HG03571 (cell line): ENCODE results near the gene LRRTM3.

ENCODE experiments used
- ATAC-seq: cut with Tn5 transposase; IDR thresholded peaks from one replicate; pipeline ENCODE4 v1.9.1; 2021; ENCODE audit not compliant: unreplicated experiment

The LRRTM3 gene

GRCh38 chr10:67017218-67017617 is 91.4 kb downstream of the LRRTM3 start:
- ATAC-seq = no peak

GRCh38 chr10:67022099-67022498 is 96.3 kb downstream of the LRRTM3 start:
- ATAC-seq = no peak

- ATAC-seq = no peak
Measured at GRCh38 chr10:67033878-67034277, 108.0 kb downstream of the LRRTM3 start.

GRCh38 chr10:67036808-67037207 is 111.0 kb downstream of the LRRTM3 start:
- ATAC-seq = no peak

GRCh38 chr10:67043041-67043440 is 117.2 kb downstream of the LRRTM3 start:
- no peak for ATAC-seq

GRCh38 chr10:67045404-67045803 is 119.6 kb downstream of the LRRTM3 start:
- no peak for ATAC-seq

- no peak for ATAC-seq
Measured at GRCh38 chr10:67046507-67046906, 120.7 kb downstream of the LRRTM3 start.

- no peak for ATAC-seq
Measured at GRCh38 chr10:67049988-67050387, 124.2 kb downstream of the LRRTM3 start.

GRCh38 chr10:67050415-67050814 is 124.6 kb downstream of the LRRTM3 start:
- no peak for ATAC-seq

- ATAC-seq = no peak
Measured at GRCh38 chr10:67072654-67073053, 146.8 kb downstream of the LRRTM3 start.

- ATAC-seq = no peak
Measured at GRCh38 chr10:67075491-67075971, 149.7 kb downstream of the LRRTM3 start.

GRCh38 chr10:67076144-67076543 is 150.3 kb downstream of the LRRTM3 start:
- ATAC-seq = no peak

GRCh38 chr10:67077376-67077775 is 151.5 kb downstream of the LRRTM3 start:
- no peak for ATAC-seq

GRCh38 chr10:67079126-67079525 is 153.3 kb downstream of the LRRTM3 start:
- ATAC-seq = no peak

- ATAC-seq = no peak
Measured at GRCh38 chr10:67086327-67087134, 160.7 kb downstream of the LRRTM3 start.

GRCh38 chr10:67087135-67087425 is 161.2 kb downstream of the LRRTM3 start:
- no peak for ATAC-seq

- ATAC-seq = no peak
Measured at GRCh38 chr10:67088036-67088435, 162.2 kb downstream of the LRRTM3 start.

- no peak for ATAC-seq
Measured at GRCh38 chr10:67095531-67095930, 169.7 kb downstream of the LRRTM3 start.

GRCh38 chr10:67098461-67098860 is 172.6 kb downstream of the LRRTM3 start:
- ATAC-seq = no peak

- no peak for ATAC-seq
Measured at GRCh38 chr10:67100951-67101350, 175.1 kb downstream of the LRRTM3 start.

GRCh38 chr10:67107670-67108069 is 181.8 kb downstream of the LRRTM3 start:
- ATAC-seq = no peak

- ATAC-seq = no peak
Measured at GRCh38 chr10:67110286-67110685, 184.4 kb downstream of the LRRTM3 start.

- no peak for ATAC-seq
Measured at GRCh38 chr10:67112765-67113164, 186.9 kb downstream of the LRRTM3 start.
